ENCODE data around the gene H2AZ1.

H2AZ1 gene

GRCh38 chr4:99946356-99947189, 3.5 kb downstream of the H2AZ1 start, which contains the start of gene DNAJB14:
TSS of gene DNAJB14 (minus strand) at chr4:99946618. CDS start at chr4:99946571, 47 bp downstream.
- in situ Hi-C loops (cut with MboI; ENCODE audit: low sequenced_read_pairs), result loop anchor here (10.0 kb wide), 1 partner anchor 52 kb away; the partner anchor contains the start of gene LAMTOR3

- in situ Hi-C loops (cut with MboI; ENCODE audit: low sequenced_read_pairs), result loop anchor here (10.0 kb wide), 1 partner anchor 51 kb away; the partner anchor contains the start of gene LAMTOR3
Measured at GRCh38 chr4:99945718-99946355, 4.2 kb downstream of the H2AZ1 start.

GRCh38 chr4:99943904-99944437, 6.1 kb downstream of the H2AZ1 start:
- in situ Hi-C loops (cut with MboI; ENCODE audit: low sequenced_read_pairs), result loop anchor here (10.0 kb wide), 1 partner anchor 49 kb away; the partner anchor contains the start of gene LAMTOR3

- in situ Hi-C loops (cut with MboI; ENCODE audit: low sequenced_read_pairs), result no loop called here
Measured at GRCh38 chr4:99938243-99938753, 11.8 kb downstream of the H2AZ1 start.

- in situ Hi-C loops (cut with MboI; ENCODE audit: low sequenced_read_pairs), result no loop called here
Measured at GRCh38 chr4:99934891-99935290, 15.2 kb downstream of the H2AZ1 start.

GRCh38 chr4:99927566-99927965, 22.5 kb downstream of the H2AZ1 start:
- in situ Hi-C loops (cut with MboI; ENCODE audit: low sequenced_read_pairs), result no loop called here

- in situ Hi-C loops (cut with MboI; ENCODE audit: low sequenced_read_pairs), result no loop called here
Measured at GRCh38 chr4:99921174-99921573, 28.9 kb downstream of the H2AZ1 start.

- in situ Hi-C loops (cut with MboI; ENCODE audit: low sequenced_read_pairs), result no loop called here
Measured at GRCh38 chr4:99918656-99919055, 31.4 kb downstream of the H2AZ1 start.

GRCh38 chr4:99917575-99917974, 32.5 kb downstream of the H2AZ1 start:
- in situ Hi-C loops (cut with MboI; ENCODE audit: low sequenced_read_pairs), result no loop called here

GRCh38 chr4:99915449-99915848, 34.6 kb downstream of the H2AZ1 start:
- in situ Hi-C loops (cut with MboI; ENCODE audit: low sequenced_read_pairs), result no loop called here
